Stimulated activated CD4-positive, alpha-beta T cell treated with anti-CD3 and anti-CD28 coated beads, Interleukin-4, amount 100 ng/mL, for 48 hours (primary cell): Measurements from ENCODE around the gene OAT.

Experiments used
- DNase-seq, 2 donors: peaks; one replicate each; pipeline ENCODE4 v3.0.0-alpha.2; 2020; ENCODE audit warnings: low read depth in 2 of 2

The OAT gene

GRCh38 chr10:124353896-124354295 lies 64.8 kb downstream of the OAT start:
- no peak for DNase-seq

- no peak for DNase-seq
Measured at GRCh38 chr10:124353091-124353815, 65.5 kb downstream of the OAT start.

GRCh38 chr10:124351481-124352220 lies 67.1 kb downstream of the OAT start:
- no peak for DNase-seq

DNA sequence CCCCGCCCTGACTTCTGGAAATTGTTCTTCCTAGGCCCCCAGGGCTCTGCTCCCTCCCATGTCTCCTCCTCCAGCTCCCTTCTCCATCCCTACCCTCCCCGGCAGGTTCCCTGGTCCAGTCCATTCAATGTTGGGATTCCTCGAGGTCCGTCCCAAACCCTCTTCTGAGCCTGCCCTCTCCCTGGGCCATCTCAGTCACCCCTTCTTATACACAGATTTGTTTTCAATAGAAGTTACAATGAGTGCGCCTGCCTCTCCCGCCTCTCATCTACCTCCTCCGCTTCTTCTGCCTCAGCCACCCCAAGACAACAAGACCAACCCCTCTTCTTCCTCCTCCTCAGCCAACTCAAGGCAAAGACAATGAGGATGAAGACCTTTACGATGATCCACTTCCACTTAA lies 67.9 kb downstream of the OAT start:
- DNase-seq, result no peak

- no peak for DNase-seq
Measured at GRCh38 chr10:124349996-124350280, 68.8 kb downstream of the OAT start.

GRCh38 chr10:124349231-124349995 lies 69.3 kb downstream of the OAT start:
- no peak for DNase-seq

DNA sequence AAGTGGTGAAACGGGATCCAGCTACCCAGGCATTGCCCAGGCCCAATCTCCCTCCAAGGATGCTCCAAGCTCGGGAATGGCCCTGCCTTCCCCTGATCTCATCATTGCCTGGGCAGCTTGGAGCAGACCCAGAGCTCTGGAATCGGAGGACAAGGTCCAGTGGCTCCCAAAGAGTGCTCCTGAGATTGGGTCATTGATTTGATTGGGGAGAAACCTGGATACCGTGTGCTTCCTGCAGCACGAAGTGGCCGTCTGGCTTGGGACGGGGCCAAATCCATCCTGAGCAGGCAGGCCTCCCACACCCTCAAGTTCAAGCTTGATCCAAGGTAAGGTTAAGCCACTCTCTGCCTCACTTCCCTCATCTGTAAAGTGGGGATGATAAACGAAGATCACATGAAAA lies 69.9 kb downstream of the OAT start:
- no peak for DNase-seq

- DNase-seq, result no peak
Measured at GRCh38 chr10:124347956-124348355, 70.8 kb downstream of the OAT start.
